ENCODE results near the gene TAPBP.

Gene TAPBP

GRCh38 chr6:33318426-33319073 is 4.7 kb upstream of the TAPBP start:
- no peak for DNase-seq

- peak; percentile 87 for DNase-seq
Measured at GRCh38 chr6:33317669-33318425, 4.0 kb upstream of the TAPBP start, which contains the start of gene ZBTB22. ZBTB22 (minus strand) TSS chr6:33317744; CDS start chr6:33316916, 828 bp downstream.

- no peak for DNase-seq
Measured at GRCh38 chr6:33317419-33317668, 3.5 kb upstream of the TAPBP start.

- DNase-seq: peak; percentile 9
Measured at GRCh38 chr6:33316603-33317418, 2.9 kb upstream of the TAPBP start.

GRCh38 chr6:33315793-33316602 is 2.1 kb upstream of the TAPBP start:
- no peak for DNase-seq

GRCh38 chr6:33314943-33315792 is 1.3 kb upstream of the TAPBP start:
- DNase-seq: no peak

DNA sequence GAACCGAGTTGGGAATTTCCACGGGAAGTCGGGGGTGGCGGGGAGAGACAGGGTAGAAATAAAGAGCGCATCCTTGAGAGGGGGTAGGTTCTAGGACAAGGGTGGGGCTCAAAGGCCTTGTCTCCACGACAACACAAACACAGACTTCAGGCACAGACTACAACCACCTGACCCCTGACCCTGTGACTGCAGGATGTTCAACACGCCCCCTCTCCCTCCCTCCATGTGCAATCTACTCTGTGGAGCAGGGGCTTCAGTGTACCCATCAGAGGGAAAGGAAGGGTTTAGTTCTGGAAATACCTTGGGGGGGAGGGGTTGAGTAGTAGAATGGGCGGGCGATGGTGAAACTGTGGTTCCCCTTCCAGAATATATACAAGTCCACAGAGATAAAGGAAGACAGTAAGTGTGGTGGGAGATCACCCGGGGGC is 651 bp upstream of the TAPBP start:
- no peak for DNase-seq

DNA sequence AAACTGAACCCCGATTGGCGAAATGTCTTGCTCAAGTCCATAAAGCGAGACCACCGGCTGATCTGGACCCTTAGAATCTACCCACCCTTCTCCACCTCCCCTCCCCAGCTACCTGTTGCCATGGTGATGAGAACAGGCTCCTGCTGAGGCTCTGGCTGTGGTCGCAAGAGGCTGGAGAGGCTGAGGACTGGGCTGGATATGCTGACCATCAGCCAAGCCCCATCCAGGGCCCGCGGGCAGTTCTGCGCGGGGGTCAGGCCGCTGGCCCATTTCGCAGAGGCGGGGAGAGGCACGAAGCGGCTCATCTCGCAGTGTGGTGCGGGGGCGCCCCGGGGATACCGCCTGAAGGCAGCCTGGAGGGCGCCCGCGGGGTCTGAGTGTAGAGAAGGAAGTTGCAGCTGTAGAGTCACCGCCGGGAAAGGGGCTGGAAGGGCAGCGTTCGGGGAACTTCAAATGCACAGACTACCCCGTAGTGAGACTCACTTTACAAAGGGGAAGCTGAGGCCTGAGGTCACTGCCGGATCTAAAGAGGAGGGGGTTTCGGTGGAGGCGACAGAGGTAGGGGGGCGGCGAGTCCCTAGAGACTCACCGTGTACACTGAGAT is 671 bp downstream of the TAPBP start:
- peak; percentile 9 for DNase-seq

DNA sequence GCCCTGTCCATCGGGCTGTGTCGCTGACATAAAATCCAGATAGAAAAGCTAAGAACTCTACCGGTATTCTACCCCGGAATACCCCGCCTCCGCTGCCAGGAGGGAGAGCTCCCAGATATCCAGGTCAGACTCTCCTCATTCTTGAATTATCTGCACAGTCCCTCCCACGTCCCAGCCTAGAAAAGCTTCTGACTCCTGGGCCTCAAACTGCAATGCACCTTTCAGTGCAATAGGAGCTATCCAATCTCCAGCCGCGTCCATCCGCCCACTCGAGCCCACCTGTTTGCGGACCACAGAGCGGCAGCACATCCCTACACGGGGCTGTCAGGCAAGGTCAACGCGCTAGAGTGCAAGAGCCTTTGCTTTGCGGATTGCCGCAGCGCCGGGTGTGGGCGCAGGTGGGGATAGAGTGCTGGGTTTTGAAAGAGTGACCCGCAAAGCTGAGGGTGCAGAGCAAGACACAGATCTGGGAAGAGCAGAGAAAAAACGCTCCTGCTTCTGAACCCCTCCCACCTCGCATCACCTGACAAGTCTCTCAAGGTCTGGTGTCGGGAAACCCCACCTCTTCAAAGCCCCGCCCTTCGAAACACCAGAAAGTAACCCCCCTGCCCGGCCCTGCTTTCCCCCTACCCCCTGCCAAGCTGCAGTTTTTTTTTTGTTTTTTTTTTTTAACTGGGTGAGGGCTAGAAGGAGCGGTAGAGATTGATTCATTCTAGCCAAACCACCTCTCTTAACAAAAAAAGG is 1.3 kb downstream of the TAPBP start:
- peak; percentile 40 for DNase-seq

GRCh38 chr6:33306356-33306755 is 7.5 kb downstream of the TAPBP start:
- DNase-seq: no peak

GRCh38 chr6:33305052-33305451 is 8.8 kb downstream of the TAPBP start:
- DNase-seq: no peak

DNA sequence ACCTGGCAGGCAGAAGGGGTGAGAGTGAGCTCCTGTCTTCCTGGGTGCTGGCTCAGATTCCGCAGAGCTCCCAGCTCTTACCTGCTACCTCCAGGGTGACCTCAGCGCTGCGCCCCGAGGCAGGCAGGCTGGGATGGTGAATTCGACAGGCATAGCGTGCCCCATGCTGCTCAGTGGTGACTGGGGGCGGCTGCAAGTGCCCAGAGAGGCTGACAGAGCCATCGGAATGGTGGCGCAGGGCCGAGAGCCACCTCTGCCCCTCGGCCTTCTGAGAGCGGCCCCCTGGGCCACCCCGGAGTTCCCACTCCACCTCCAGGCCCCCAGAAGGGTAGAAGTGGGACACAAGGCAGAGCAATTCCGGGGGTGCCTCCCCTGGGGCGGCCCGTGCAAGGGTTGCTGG is 9.7 kb downstream of the TAPBP start:
- no peak for DNase-seq

DNA sequence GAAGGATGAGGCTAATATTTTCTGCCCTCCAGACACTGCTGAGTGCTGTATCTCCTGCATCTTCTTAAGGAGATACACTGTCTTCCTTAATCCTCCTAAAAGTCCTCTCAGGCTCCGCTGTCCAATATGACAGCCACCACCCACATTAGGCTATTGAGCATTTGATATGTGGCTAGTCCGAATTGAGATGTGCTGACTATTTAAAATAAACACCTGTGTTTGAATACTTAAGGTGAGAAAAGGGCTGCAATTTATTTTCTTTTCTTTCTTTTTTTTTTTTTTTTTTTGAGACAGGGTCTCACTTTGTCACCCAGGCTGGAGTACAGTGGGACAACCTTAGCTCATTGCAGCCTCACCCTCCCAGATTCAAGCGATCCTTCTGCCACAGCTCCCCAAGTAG is 12.0 kb downstream of the TAPBP start:
- DNase-seq: no peak

DNA sequence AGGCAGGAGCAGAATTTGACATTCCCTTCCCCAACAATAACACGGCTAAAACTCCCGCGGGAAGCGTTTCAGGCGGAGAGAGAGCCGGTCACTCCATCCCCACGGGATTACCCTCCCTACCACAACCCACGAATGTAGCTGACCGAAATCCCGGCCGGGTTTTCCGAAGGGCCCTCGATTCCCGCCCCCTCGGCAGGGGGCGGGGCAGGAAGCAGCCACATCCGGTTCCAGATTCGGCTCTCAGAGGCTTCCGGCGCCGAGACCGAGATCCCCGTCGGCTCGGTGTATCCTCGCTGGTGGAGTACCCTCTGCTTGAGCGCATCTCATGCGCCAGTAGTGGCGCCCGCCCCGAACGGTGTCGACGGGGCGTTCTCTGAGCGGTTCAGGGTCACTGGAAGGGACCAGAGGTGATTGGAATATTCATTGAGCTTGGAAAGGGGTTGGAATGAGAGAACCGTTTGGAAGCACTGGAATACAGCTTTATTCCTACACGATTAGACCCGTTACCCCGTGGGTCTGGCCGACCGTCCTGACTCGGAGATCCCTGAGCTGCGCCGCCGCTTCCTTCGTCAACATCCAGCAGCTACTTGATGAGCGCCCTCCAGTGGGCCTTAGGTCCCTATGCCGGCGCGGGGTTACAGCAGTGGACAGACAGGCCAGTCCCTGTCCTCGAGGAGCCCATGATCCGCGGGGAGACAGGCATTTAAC is 14.5 kb downstream of the TAPBP start:
- peak; percentile 69 for DNase-seq

GRCh38 chr6:33298773-33299236 is 15.1 kb downstream of the TAPBP start, which contains the start of gene RGL2:
RGL2 (minus strand) TSS chr6:33298942; CDS start chr6:33298610, 332 bp downstream.
- no peak for DNase-seq

- DNase-seq: no peak
Measured at GRCh38 chr6:33297956-33298772, 15.7 kb downstream of the TAPBP start.

DNA sequence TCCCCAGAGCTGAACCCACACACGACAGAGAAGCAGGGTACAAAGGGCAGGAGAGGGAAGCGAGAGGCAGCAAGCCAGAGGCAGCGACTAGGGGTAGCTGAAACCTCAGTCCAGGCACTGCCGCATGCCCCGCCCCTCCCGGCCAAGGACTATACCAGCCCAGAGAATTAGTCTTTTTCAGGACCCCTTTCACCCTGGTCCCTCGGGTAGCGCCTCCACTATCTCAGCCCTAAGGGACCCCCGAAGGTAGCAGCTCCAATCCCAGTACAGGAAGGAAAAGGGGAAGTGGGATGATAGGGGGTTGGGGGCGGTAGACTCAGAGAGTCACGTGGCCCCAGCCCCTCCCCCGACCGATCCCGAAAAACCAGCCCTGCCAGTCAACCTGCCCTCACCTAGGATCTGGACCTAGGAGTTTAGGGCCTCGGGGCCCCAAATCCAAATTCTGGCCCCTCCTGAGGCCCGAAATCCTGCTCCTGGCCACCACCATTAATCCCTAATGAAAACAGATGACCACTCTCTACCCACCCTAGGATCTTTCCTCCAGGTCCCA is 16.4 kb downstream of the TAPBP start:
- DNase-seq: no peak

- no peak for DNase-seq
Measured at GRCh38 chr6:33296797-33297405, 17.0 kb downstream of the TAPBP start.

All from SHP77 treated with DMSO at 0.1 percent for 48 hours (cell line).